H9 (cell line): ENCODE results near the gene MAGI1. TPM values are rescaled to one million over a fixed set of nuclear protein-coding genes. Genes with fewer than 3 reads are reported as not detected.

Source experiments
- DNase-seq: peaks from one replicate; pipeline ENCODE4 v3.0.0-alpha.2; 2017
- H2AFZ ChIP-seq: one replicate; pipeline ENCODE4 v1.6.1; 2013; ENCODE audit warnings: mild to moderate bottlenecking, low read length, control low read depth, moderate library complexity
- H2AK5ac ChIP-seq: 2 replicates; pipeline ENCODE4 v1.6.1; 2013; ENCODE audit warnings: low read length, control low read depth, mixed read lengths; ENCODE audit not compliant: insufficient read length
- H2BK120ac ChIP-seq: one replicate; pipeline ENCODE4 v1.6.1; 2013; ENCODE audit warnings: low read depth, mild to moderate bottlenecking, low read length, control low read depth, inconsistent platforms; ENCODE audit not compliant: poor library complexity, severe bottlenecking
- H2BK12ac ChIP-seq: 2 replicates; pipeline ENCODE4 v1.6.1; 2013; ENCODE audit warnings: low read length, control low read depth, mixed read lengths, low read depth; ENCODE audit not compliant: insufficient read length
- H2BK15ac ChIP-seq: 2 replicates; pipeline ENCODE4 v1.6.1; 2013; ENCODE audit warnings: low read depth, low read length, control low read depth
- H2BK20ac ChIP-seq: one replicate; pipeline ENCODE4 v1.6.1; 2013; ENCODE audit warnings: low read depth, mild to moderate bottlenecking, low read length, control low read depth, inconsistent platforms; ENCODE audit not compliant: poor library complexity, severe bottlenecking
- H2BK5ac ChIP-seq: 2 replicates; pipeline ENCODE4 v1.6.1; 2013; ENCODE audit warnings: low read length, control low read depth, mixed read lengths; ENCODE audit not compliant: insufficient read length
- H3K14ac ChIP-seq: 2 replicates; pipeline ENCODE4 v1.6.1; 2013; ENCODE audit warnings: low read length, control low read depth; ENCODE audit not compliant: insufficient read depth
- H3K18ac ChIP-seq: 2 replicates; pipeline ENCODE4 v1.6.1; 2013; ENCODE audit warnings: low read depth, mild to moderate bottlenecking, mixed read lengths, low read length, control low read depth; ENCODE audit not compliant: insufficient read length
- H3K23ac ChIP-seq: 2 replicates; pipeline ENCODE4 v1.6.1; 2013; ENCODE audit warnings: low read length, control low read depth, mixed read lengths, low read depth; ENCODE audit not compliant: insufficient read length
- H3K23me2 ChIP-seq: 2 replicates; pipeline ENCODE4 v1.6.1; 2013; ENCODE audit warnings: low read depth, mild to moderate bottlenecking, mixed read lengths, low read length, control low read depth; ENCODE audit not compliant: insufficient read length, poor library complexity, severe bottlenecking
- H3K27ac ChIP-seq: 2 replicates; pipeline ENCODE4 v1.5.1; 2013; ENCODE audit warnings: low read length, control low read depth, mixed read lengths, low read depth; ENCODE audit not compliant: insufficient read length
- H3K27me3 ChIP-seq: 2 replicates; pipeline ENCODE4 v1.6.1; 2013; ENCODE audit warnings: low read length, control low read depth, inconsistent platforms; ENCODE audit not compliant: insufficient read depth
- H3K4ac ChIP-seq: 2 replicates; pipeline ENCODE4 v1.6.1; 2013; ENCODE audit warnings: low read depth, mild to moderate bottlenecking, control low read depth, inconsistent platforms, low read length, moderate library complexity
- H3K4me1 ChIP-seq: 2 replicates; pipeline ENCODE4 v1.6.1; 2013; ENCODE audit warnings: low read length, control low read depth, inconsistent platforms; ENCODE audit not compliant: insufficient read depth
- H3K4me2 ChIP-seq: 2 replicates; pipeline ENCODE4 v1.6.1; 2013; ENCODE audit warnings: low read length, control low read depth, mixed read lengths; ENCODE audit not compliant: insufficient read length, insufficient read depth
- H3K56ac ChIP-seq: 2 replicates; pipeline ENCODE4 v1.6.1; 2013; ENCODE audit warnings: low read depth, mild to moderate bottlenecking, mixed read lengths, low read length, control low read depth; ENCODE audit not compliant: insufficient read length
- H3K79me1 ChIP-seq: 2 replicates; pipeline ENCODE4 v1.6.1; 2013; ENCODE audit warnings: low read depth, mild to moderate bottlenecking, moderate library complexity, low read length, control low read depth, inconsistent platforms; ENCODE audit not compliant: insufficient read depth, poor library complexity, severe bottlenecking
- H3K79me2 ChIP-seq: 2 replicates; pipeline ENCODE4 v1.6.1; 2013; ENCODE audit warnings: low read length, control low read depth, inconsistent platforms; ENCODE audit not compliant: insufficient read depth
- H3K9ac ChIP-seq: 2 replicates; pipeline ENCODE4 v1.6.1; 2013; ENCODE audit warnings: low read length, control low read depth, mixed read lengths; ENCODE audit not compliant: insufficient read length; ENCODE audit errors: extremely low read depth
- H3K9me3 ChIP-seq: one replicate; pipeline ENCODE4 v1.6.1; 2013; ENCODE audit warnings: low read depth, low read length, inconsistent platforms; ENCODE audit not compliant: control insufficient read depth
- H3T11ph ChIP-seq: one replicate; pipeline ENCODE4 v1.6.1; 2013; ENCODE audit warnings: mild to moderate bottlenecking, low read length, control low read depth, inconsistent platforms
- H4K20me1 ChIP-seq: one replicate; pipeline ENCODE4 v1.6.1; 2013; ENCODE audit not compliant: control insufficient read depth, insufficient read length, insufficient read depth
- H4K5ac ChIP-seq: 2 replicates; pipeline ENCODE4 v1.6.1; 2013; ENCODE audit warnings: low read depth, mild to moderate bottlenecking, mixed read lengths, low read length, control low read depth; ENCODE audit not compliant: insufficient read length
- H4K8ac ChIP-seq: replicated peaks from 2 replicates; pipeline ENCODE4 v1.6.1; 2013; ENCODE audit warnings: low read length, control low read depth, mixed read lengths, low read depth; ENCODE audit not compliant: insufficient read length
- H4K91ac ChIP-seq: 2 replicates; pipeline ENCODE4 v1.6.1; 2013; ENCODE audit warnings: low read depth, mild to moderate bottlenecking, moderate library complexity, mixed read lengths, low read length, control low read depth; ENCODE audit not compliant: insufficient read length
- H3K27ac Mint-ChIP-seq, 3 experiments: 2 replicates in 2 of 3; 3 replicates in 1 of 3; pipeline ENCODE4 v1.8.0; 2020 to 2021; ENCODE audit warnings: mixed read lengths in 3 of 3, mild to moderate bottlenecking in 1 of 3, moderate library complexity in 1 of 3
- H3K27me3 Mint-ChIP-seq: 2 replicates; pipeline ENCODE4 v1.8.0; 2021; ENCODE audit warnings: low read depth, mild to moderate bottlenecking, moderate library complexity, mixed read lengths
- H3K36me3 Mint-ChIP-seq, 3 experiments: 2 replicates in 2 of 3; 3 replicates in 1 of 3; pipeline ENCODE4 v1.8.0; 2020 to 2021; ENCODE audit warnings: low read depth in 3 of 3, mixed read lengths in 3 of 3; ENCODE audit not compliant: insufficient read depth in 1 of 3
- H3K4me1 Mint-ChIP-seq, 2 experiments: 2 replicates each; pipeline ENCODE4 v1.8.0; 2020; ENCODE audit warnings: mixed read lengths in 2 of 2
- H3K4me3 Mint-ChIP-seq, 2 experiments: 2 replicates in 1 of 2; 3 replicates in 1 of 2; pipeline ENCODE4 v1.8.0; 2020 to 2021; ENCODE audit warnings: mild to moderate bottlenecking in 2 of 2, mixed read lengths in 2 of 2, moderate library complexity in 1 of 2
- H3K9me3 Mint-ChIP-seq, 2 experiments: 2 replicates in 1 of 2; 3 replicates in 1 of 2; pipeline ENCODE4 v1.8.0; 2020; ENCODE audit warnings: mild to moderate bottlenecking in 2 of 2, mixed read lengths in 2 of 2, moderate library complexity in 1 of 2
- CTCF ChIP-seq: fragments of 200-600 bp; sonication (generic); conservative IDR thresholded peaks from 3 replicates; pipeline ENCODE4 v1.8.0; 2021; ENCODE audit warnings: antibody characterized with exemption, mild to moderate bottlenecking
- WGBS: extraction: QIAGEN DNeasy Blood & Tissue Kit; methylation state at CpG from one replicate; pipeline ENCODE4 v1.1.7; 2013; ENCODE audit warnings: missing lambda C conversion rate, low lambda C conversion rate, mixed read lengths; ENCODE audit not compliant: insufficient read length; ENCODE audit errors: extremely low coverage; 5-methylcytosine and 5-hydroxymethylcytosine counted together
- total RNA-seq: library from RNA; stranded (reverse); gene quantifications from 2 replicates; pipeline ENCODE4 v1.2.1, GENCODE V29; 2021

Gene MAGI1
- total RNA-seq, 1 experiment from 2014 or later: 65.7 TPM

GRCh38 chr3:65777050-65777449 is 261.7 kb downstream of the MAGI1 start:
- no peak overlapping the region for H2AFZ ChIP-seq
- no peaks in the 10 kb centered on the region for H3K9me3 ChIP-seq
- H3K9ac ChIP-seq: no peak overlapping the region
- no peak overlapping the region for H4K5ac ChIP-seq
- H3K18ac ChIP-seq: no peak overlapping the region
- Mint-ChIP-seq H3K27ac (no peak overlapping the region; a peak in 1 of 7 replicates), H3K36me3 (no peaks in the 10 kb centered on the region), H3K27me3 (no peaks in the 10 kb centered on the region), H3K4me1 (peaks cover 12 to 20% of the 10 kb centered on the region in 2 experiments), H3K9me3 (no peaks in the 10 kb centered on the region), H3K4me3 (no peak overlapping the region)
- no peak overlapping the region for H3K14ac ChIP-seq
- H3T11ph ChIP-seq: no peak overlapping the region
- no peak overlapping the region for H3K4ac ChIP-seq
- no peaks in the 10 kb centered on the region for H3K27me3 ChIP-seq
- no peak overlapping the region for H2BK20ac ChIP-seq
- TF ChIP-seq CTCF: no peak
- no peak overlapping the region for H2AK5ac ChIP-seq
- H3K23ac ChIP-seq: no peak overlapping the region
- no peak overlapping the region for H3K56ac ChIP-seq
- H2BK12ac ChIP-seq: no peak overlapping the region
- no peaks in the 10 kb centered on the region for H3K23me2 ChIP-seq
- H3K4me2 ChIP-seq: no peak overlapping the region
- no peak overlapping the region for H2BK5ac ChIP-seq
- H3K27ac ChIP-seq: no peak overlapping the region
- H2BK15ac ChIP-seq: no peak overlapping the region
- H3K4me1 ChIP-seq: no peaks in the 10 kb centered on the region; the same call in 1 of the 2 replicates
- H3K79me2 ChIP-seq: no peaks in the 10 kb centered on the region
- H4K8ac ChIP-seq: no peak overlapping the region
- H2BK120ac ChIP-seq: no peak overlapping the region
- no CpG with 5 or more reads among the region's 3 CpGs for WGBS
- no peaks in the 10 kb centered on the region for H3K79me1 ChIP-seq
- no peak overlapping the region for H4K91ac ChIP-seq
- H4K20me1 ChIP-seq: no peaks in the 10 kb centered on the region
- no peak for DNase-seq
